NB4 (cell line): ENCODE data around the gene SLC16A12.

Experiments
- DNase-seq: peaks from one replicate; pipeline ENCODE4 v3.0.0; 2010; ENCODE audit warnings: low read depth
- H3K4me3 ChIP-seq: one replicate; pipeline ENCODE4 v1.5.1; 2011; ENCODE audit warnings: mild to moderate bottlenecking, low read depth, low read length, moderate library complexity
- MYC ChIP-seq: IDR thresholded peaks from 2 replicates; pipeline ENCODE4 v1.6.1; 2011; ENCODE audit warnings: low read depth, low read length
- POLR2A ChIP-seq: IDR thresholded peaks from 2 replicates; pipeline ENCODE4 v1.6.1; 2011; ENCODE audit warnings: mild to moderate bottlenecking; ENCODE audit not compliant: insufficient read length; ENCODE audit errors: extremely low read depth
- TF ChIP-seq, protein P1 (sequence below): IDR thresholded peaks from 2 replicates; pipeline ENCODE4 v1.6.1; 2011; ENCODE audit warnings: low read depth, low read length
- TF ChIP-seq, protein P2 (sequence below): IDR thresholded peaks from one replicate; pipeline ENCODE4 v1.5.1; 2012; ENCODE audit warnings: low read depth, low read length

SLC16A12 gene

DNA sequence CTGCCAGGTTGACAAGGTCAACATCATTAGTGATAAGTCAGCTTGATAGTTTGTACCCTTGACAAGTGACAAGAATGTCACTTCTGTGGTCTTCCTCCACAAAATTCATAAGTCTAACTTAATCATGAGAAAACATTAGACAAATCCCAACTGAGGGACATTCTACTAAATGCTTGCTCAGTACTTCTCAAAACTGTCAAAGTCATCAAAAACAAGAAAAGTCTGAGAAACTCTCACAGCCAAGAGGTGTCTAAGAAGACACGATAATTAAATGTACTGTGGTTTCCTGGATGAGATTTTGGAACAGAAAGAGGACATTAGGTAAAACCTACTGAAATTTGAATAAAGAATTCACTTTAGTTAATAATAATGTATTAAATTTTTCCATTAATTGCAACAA lies 29.8 kb upstream of the SLC16A12 start:
- DNase-seq, result no peak
- no peak for TF ChIP-seq POLR2A
- TF ChIP-seq, protein P1, sequence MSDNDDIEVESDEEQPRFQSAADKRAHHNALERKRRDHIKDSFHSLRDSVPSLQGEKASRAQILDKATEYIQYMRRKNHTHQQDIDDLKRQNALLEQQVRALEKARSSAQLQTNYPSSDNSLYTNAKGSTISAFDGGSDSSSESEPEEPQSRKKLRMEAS, result no peak
- TF ChIP-seq MYC, result no peak
- H3K4me3 ChIP-seq, result no peak overlapping the region

DNA sequence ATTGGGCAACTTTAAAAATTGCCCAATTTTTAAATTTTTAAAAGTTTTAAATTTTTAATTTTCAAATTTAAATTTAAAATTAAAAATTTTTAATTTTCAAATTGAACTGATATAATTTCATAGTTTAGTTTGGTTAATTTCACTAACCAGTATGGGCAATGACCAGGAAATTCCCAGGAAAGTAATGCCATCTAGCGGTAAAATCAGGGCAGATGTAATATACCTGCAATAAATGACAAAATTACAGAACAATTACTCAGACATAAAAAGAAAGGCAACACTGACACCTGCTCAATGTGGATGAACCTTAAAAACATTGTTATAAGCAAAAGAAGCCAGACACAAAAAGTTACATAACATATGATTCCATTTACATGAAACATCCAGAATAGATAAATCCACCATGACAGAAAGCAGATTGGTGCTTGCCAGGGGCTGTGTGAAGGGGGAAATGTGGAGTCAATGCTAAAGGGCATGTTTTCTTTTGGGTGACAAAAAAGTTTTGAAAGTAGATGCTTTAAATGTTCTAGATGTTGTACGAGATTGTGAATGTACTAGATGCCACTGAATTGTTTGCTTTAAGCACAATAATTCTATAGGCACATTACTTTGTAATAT lies 28.6 kb upstream of the SLC16A12 start:
- TF ChIP-seq, protein P2, sequence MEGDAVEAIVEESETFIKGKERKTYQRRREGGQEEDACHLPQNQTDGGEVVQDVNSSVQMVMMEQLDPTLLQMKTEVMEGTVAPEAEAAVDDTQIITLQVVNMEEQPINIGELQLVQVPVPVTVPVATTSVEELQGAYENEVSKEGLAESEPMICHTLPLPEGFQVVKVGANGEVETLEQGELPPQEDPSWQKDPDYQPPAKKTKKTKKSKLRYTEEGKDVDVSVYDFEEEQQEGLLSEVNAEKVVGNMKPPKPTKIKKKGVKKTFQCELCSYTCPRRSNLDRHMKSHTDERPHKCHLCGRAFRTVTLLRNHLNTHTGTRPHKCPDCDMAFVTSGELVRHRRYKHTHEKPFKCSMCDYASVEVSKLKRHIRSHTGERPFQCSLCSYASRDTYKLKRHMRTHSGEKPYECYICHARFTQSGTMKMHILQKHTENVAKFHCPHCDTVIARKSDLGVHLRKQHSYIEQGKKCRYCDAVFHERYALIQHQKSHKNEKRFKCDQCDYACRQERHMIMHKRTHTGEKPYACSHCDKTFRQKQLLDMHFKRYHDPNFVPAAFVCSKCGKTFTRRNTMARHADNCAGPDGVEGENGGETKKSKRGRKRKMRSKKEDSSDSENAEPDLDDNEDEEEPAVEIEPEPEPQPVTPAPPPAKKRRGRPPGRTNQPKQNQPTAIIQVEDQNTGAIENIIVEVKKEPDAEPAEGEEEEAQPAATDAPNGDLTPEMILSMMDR, result peak; percentile 62
- no peak for TF ChIP-seq POLR2A
- DNase-seq, result peak; percentile 56

DNA sequence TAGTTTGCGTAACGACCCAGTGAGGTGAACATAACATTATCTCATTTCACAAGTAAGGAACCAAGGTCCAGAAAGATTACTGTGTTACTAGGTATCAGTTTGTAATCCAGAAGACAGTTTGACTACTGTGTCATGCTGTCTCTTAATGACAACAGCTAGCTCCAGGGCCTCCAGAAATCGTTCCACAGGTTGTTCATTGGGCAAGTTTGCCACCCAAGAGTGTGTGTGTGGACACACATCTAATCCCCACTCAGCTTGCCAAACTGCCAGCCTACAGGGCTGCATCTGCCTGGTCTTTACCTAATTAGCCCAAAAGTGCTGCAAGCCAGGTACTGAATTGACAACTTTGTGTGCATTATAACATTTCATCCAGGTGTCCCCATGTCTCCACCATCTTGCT lies 27.9 kb upstream of the SLC16A12 start:
- H3K4me3 ChIP-seq, result no peak overlapping the region
- DNase-seq, result no peak
- TF ChIP-seq POLR2A, result no peak
- TF ChIP-seq, protein P1, result no peak
- TF ChIP-seq, protein P2, result no peak
- no peak for TF ChIP-seq MYC

More for the DNA sequence above, 28.6 kb upstream of the SLC16A12 start:
- H3K4me3 ChIP-seq, result no peak overlapping the region

DNA sequence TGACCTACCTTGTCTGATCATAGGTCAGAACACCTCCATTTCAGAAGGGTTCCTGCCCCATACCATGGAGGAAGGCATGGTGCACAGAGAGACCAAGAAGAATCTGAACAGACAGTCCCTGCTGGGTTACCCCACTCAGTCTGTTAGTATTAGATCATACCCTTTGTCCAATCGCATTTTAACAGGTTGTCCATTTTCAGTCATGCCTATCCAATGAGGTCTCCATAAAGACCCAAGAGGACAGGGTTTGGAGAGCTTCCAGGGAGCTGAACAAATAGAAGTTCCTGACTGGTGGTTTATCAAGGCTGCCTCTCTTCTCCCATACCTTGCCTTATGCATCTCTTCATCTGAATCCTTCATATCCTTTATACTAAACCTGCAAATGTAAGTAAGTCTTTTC lies 21.2 kb upstream of the SLC16A12 start:
- H3K4me3 ChIP-seq, result no peak overlapping the region
- no peak for TF ChIP-seq POLR2A
- TF ChIP-seq MYC, result no peak
- TF ChIP-seq, protein P2, result no peak
- TF ChIP-seq, protein P1, result no peak
- no peak for DNase-seq

DNA sequence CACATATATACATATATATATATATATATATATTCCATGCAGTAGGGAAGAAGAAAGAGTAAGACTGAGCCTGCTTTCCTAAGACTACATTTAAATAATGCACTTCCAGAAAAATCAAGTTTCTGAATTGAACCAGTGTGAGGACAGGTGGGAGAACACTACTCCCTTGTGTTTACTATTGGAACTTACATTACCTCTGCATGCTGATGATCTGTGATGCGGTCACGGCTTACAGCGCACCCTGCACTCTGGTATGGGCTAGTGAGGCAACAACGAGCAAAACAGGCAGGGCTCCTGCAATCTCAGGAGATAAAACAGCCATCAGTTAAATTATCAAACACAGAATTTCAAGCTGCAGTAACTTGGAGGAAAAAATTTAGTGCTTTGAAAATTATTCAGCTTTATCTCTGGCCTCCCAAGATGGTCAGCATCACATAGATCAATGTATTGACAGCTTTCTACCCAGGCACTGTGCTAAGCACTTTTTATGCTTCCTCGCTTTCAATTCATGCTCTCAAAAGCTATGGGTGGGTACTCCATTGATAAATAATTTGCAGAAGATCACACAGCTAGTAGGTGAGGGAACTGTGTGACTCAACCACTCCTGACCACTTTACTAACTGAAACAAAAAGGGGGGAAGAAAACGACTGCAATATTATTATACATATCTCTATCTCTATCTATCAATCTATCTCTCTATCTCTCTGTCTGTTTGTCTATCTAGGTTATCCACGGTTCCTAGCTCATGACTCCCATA lies 20.5 kb upstream of the SLC16A12 start:
- TF ChIP-seq, protein P1, result no peak
- TF ChIP-seq, protein P2, result no peak
- TF ChIP-seq POLR2A, result no peak
- TF ChIP-seq MYC, result no peak
- H3K4me3 ChIP-seq, result no peak overlapping the region
- no peak for DNase-seq

DNA sequence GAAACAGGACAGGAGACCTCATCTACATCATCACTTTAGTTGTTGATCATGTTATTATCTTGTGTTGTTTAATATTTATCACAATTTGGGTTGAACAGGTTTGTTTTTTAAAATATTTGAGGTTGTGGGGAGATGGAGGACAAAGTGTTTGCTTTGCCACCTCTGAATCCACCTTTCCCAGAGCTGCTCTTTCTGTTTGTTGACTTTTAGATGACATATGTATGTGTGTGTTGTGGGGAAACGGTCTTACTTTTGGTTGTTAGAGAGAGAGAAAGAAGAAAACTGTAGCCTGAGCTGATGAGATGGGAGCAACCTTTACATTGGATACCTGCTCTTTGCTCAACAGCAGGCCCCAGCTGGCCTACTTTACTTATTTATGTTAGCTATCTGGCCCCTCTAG lies 19.0 kb upstream of the SLC16A12 start:
- DNase-seq, result no peak
- no peak overlapping the region for H3K4me3 ChIP-seq
- TF ChIP-seq, protein P2, result no peak
- TF ChIP-seq, protein P1, result no peak
- no peak for TF ChIP-seq MYC
- TF ChIP-seq POLR2A, result no peak
